Natural killer cell treated with Interleukin-12 subunit alpha and Interleukin-12 subunit beta and Interleukin-15 and Interleukin-18, amount 100 ng/mL, for 72 hours (primary cell): ENCODE data around the gene IP6K3. TPM values are rescaled to one million over a fixed set of nuclear protein-coding genes. Genes with fewer than 3 reads are reported as not detected.

Source experiments
- ATAC-seq, 2 donors: fragments of 150-1000 bp; cut with Tn5 transposase in 1 of 2; sonication (Bioruptor Pico), chemical (Tn5 transposase) in 1 of 2; 2 replicates each; pipeline ENCODE4 v1.10.0; 2021
- DNase-seq: peaks from one replicate; pipeline ENCODE4 v3.0.0; 2022; ENCODE audit warnings: low spot score
- H3K27ac Mint-ChIP-seq, 2 donors: 1 replicate in 1 of 2; 2 replicates in 1 of 2; pipeline ENCODE4 v1.8.0; 2022; ENCODE audit warnings: mixed read lengths in 2 of 2, mild to moderate bottlenecking in 1 of 2, moderate library complexity in 1 of 2
- H3K27me3 Mint-ChIP-seq, 2 donors: 1 replicate in 1 of 2; 2 replicates in 1 of 2; pipeline ENCODE4 v1.8.0; 2022; ENCODE audit warnings: mixed read lengths in 2 of 2
- H3K36me3 Mint-ChIP-seq: one replicate; pipeline ENCODE4 v1.8.0; 2022; ENCODE audit warnings: mixed read lengths
- H3K4me1 Mint-ChIP-seq, 2 donors: 1 replicate in 1 of 2; 2 replicates in 1 of 2; pipeline ENCODE4 v1.8.0; 2022; ENCODE audit warnings: low read depth in 2 of 2, mixed read lengths in 2 of 2, mild to moderate bottlenecking in 1 of 2
- H3K4me3 Mint-ChIP-seq: one replicate; pipeline ENCODE4 v1.8.0; 2022; ENCODE audit warnings: mixed read lengths
- H3K9me3 Mint-ChIP-seq: 2 replicates; pipeline ENCODE4 v1.8.0; 2022; ENCODE audit warnings: mixed read lengths
- total RNA-seq, 2 donors: library from RNA; stranded (reverse); gene quantifications; one replicate each; pipeline ENCODE4 v1.2.3, GENCODE V29; 2022

IP6K3 gene
- total RNA-seq, 2 donors from 2014 or later: not detected

DNA sequence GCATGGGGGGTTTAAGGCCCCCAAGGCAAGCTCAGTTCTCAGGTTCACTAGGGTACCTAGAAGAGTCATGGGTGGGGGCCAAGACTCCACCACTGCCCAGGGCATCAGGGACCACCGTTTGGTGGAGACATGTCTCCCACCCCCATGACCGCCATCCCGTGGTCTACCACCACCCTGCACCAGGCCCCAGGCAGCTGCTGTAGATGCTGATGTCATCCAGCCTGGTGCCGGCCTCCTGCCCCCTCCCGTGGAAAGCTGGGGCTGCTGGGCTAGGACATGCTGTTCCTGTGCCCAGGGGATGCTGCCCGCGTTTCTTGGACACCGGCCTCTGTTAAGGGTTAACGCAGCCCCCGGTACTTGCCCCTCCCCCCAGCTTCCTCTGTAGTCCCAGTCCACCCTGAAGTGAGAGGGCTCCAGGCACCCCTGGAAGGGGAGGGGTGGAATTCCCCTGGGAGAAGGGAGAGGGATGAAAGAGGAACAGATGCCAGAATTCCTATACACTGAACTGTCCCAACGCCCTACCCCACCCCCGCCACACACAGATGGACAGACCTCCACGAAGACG is 587 bp downstream of the IP6K3 start:
- Mint-ChIP-seq H3K4me1 (peaks cover 0 to 3% of the 10 kb centered on the region in 2 donors), H3K4me3 (no peak overlapping the region), H3K27me3 (peaks cover 8 to 19% of the 10 kb centered on the region in 2 donors), H3K36me3 (no peaks in the 10 kb centered on the region), H3K9me3 (no peaks in the 10 kb centered on the region), H3K27ac (no peak overlapping the region)
- DNase-seq (no peak), ATAC-seq (no peak)

DNA sequence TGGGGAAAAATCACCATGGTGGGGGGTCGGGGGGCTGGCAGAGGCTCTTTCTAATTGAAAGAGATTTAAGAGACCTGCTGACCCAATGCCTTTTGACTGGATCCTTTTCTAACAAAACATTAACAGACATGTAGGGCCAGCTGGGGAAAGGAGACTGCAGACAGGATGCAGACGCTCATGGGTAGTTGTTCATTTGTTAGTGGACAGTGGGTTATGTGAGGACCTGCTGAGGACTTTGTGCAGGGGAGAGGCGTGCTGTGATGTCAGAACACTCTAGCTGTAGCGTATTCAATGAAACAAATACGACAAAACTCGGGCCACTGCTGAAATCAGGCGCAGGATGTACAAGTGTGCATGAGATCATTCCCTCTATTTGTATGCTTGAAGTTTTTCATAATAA is 1.2 kb downstream of the IP6K3 start:
- Mint-ChIP-seq H3K27ac (no peak overlapping the region), H3K9me3 (no peaks in the 10 kb centered on the region), H3K4me3 (no peak overlapping the region), H3K4me1 (peaks cover 0 to 3% of the 10 kb centered on the region in 2 donors), H3K36me3 (no peaks in the 10 kb centered on the region), H3K27me3 (peaks cover 8 to 19% of the 10 kb centered on the region in 2 donors)
- ATAC-seq (no peak), DNase-seq (no peak)

GRCh38 chr6:33744895-33745546 is 1.7 kb downstream of the IP6K3 start:
- Mint-ChIP-seq H3K27me3 (peaks cover 8 to 19% of the 10 kb centered on the region in 2 donors), H3K4me1 (peaks cover 0 to 3% of the 10 kb centered on the region in 2 donors), H3K27ac (no peak overlapping the region), H3K36me3 (no peaks in the 10 kb centered on the region), H3K9me3 (no peaks in the 10 kb centered on the region), H3K4me3 (no peak overlapping the region)
- DNase-seq (no peak), ATAC-seq (no peak)

DNA sequence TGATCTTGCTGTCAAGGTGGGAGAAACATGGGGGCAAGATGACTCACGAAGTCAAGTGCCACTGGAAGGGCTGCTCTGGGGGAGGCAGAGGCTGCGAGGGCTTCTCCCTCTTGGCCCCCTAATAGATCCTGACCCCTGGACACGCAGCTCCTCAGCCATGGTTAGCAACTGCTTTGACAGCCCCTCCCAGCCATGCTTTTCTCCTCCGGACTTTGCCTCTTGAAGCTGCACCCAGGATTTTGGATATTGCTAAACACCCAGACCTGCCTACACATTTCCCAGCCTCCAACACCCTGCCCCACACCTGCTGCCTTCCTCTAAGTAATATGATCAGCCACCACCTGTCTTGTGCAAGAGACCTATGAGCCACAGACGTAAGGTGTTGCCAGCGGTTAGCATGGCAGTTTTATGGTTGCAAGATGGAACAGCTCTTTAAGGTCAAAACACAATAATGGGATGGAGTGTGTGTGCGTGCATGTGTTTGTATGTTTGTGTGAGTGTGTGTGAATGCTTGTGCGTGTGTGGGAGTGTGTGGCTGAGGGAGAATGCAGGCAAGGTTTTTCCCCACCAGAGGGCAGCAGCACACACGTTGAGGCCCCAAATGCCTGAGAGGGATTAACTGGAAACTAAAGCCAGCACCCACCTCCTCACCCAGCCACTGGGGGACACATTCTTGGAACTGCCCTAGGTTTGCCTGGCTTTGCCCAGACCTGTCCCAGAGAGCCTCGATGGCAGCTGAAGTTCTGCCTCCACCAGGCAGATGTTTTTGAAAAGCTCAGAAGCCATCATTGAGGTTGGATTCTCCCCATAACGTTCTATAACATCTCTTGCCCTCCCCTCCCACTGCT is 2.5 kb downstream of the IP6K3 start:
- Mint-ChIP-seq H3K4me1 (peaks cover 0 to 3% of the 10 kb centered on the region in 2 donors), H3K27ac (no peak overlapping the region), H3K4me3 (no peak overlapping the region), H3K9me3 (no peaks in the 10 kb centered on the region), H3K36me3 (no peaks in the 10 kb centered on the region), H3K27me3 (peaks cover 8 to 19% of the 10 kb centered on the region in 2 donors)
- peak; percentile 61 to 62 for ATAC-seq
- peak; percentile 83 for DNase-seq

DNA sequence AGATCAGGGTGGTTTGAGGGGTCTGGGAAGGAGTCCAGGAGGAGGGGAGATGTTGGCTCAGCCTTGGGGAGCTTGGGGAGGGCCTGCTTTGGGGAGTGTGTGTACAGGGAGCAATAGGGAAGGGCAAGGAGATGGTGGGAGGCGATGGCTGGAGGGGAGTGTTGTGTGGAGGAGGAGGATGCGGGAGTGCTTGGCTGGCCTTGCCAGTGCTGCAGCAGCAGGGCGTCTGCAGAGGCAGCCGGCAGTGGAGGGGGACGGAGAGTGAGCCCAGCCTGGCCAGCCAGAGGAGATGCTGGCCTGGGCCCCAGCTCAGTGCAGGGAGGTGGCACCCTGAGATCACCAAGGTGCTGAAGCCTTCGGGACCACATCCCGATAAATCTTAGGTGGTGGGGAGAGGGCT is 3.9 kb downstream of the IP6K3 start:
- peaks cover 8 to 19% of the 10 kb centered on the region in 2 donors for H3K27me3 Mint-ChIP-seq
- H3K9me3 Mint-ChIP-seq: no peaks in the 10 kb centered on the region
- H3K36me3 Mint-ChIP-seq: no peaks in the 10 kb centered on the region
- ATAC-seq (no peak), DNase-seq (no peak)
- H3K27ac Mint-ChIP-seq: no peak overlapping the region
- H3K4me3 Mint-ChIP-seq: no peak overlapping the region
- H3K4me1 Mint-ChIP-seq: peaks cover 0 to 3% of the 10 kb centered on the region in 2 donors

DNA sequence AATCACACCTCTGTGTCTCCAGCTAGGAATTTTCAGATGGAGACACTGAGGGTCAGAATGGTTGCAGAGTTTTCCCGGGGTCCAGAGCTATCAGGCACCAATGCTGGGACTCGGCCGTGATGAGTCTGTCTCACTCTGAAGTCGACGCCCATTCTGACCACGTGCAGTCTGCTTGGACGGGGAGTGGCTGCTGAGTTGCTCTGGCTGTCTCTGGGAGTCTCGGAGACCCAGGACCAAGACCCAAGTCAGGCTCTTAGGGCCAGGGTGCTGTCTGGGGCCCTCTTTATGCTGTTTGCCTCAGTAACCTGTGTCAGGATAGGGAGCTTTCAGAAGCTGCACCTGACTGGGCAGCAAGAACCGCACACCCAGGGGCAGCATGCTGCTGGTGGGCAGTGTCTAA is 4.6 kb downstream of the IP6K3 start:
- Mint-ChIP-seq H3K4me3 (no peak overlapping the region), H3K4me1 (peaks cover 0 to 3% of the 10 kb centered on the region in 2 donors), H3K27me3 (peaks cover 8 to 13% of the 10 kb centered on the region in 2 donors), H3K36me3 (no peaks in the 10 kb centered on the region), H3K9me3 (no peaks in the 10 kb centered on the region), H3K27ac (no peak overlapping the region)
- ATAC-seq (no peak), DNase-seq (no peak)

DNA sequence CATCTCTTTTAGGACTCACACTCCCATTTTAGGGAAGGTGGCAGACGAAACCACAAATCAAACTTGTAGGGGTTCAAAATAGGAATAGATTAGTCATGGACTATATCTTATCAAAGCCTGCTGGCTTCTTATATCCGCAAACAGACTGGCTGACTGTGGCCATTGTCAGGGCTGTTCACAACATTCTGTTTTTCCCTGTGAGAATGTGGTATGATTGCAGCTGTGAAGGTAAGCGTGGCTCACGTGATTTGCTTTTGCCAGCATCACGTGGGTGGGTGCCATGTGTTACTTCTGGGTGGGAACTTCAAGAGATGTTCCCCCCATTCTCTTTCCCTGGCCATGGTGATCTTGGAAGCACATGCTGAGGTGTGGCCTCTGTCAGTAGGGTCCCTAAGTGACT is 5.9 kb downstream of the IP6K3 start:
- H3K4me3 Mint-ChIP-seq: no peak overlapping the region
- DNase-seq: no peak
- no peak for ATAC-seq
- no peaks in the 10 kb centered on the region for H3K36me3 Mint-ChIP-seq
- no peak overlapping the region for H3K27ac Mint-ChIP-seq
- H3K27me3 Mint-ChIP-seq: peaks cover 8 to 13% of the 10 kb centered on the region in 2 donors
- peaks cover 0 to 3% of the 10 kb centered on the region in 2 donors for H3K4me1 Mint-ChIP-seq
- no peaks in the 10 kb centered on the region for H3K9me3 Mint-ChIP-seq

GRCh38 chr6:33740204-33740608 is 6.5 kb downstream of the IP6K3 start:
- Mint-ChIP-seq H3K27ac (no peak overlapping the region), H3K4me1 (peaks cover 0 to 3% of the 10 kb centered on the region in 2 donors), H3K36me3 (no peaks in the 10 kb centered on the region), H3K9me3 (no peaks in the 10 kb centered on the region), H3K27me3 (peaks cover 8 to 13% of the 10 kb centered on the region in 2 donors), H3K4me3 (no peak overlapping the region)
- ATAC-seq (no peak), DNase-seq (no peak)

DNA sequence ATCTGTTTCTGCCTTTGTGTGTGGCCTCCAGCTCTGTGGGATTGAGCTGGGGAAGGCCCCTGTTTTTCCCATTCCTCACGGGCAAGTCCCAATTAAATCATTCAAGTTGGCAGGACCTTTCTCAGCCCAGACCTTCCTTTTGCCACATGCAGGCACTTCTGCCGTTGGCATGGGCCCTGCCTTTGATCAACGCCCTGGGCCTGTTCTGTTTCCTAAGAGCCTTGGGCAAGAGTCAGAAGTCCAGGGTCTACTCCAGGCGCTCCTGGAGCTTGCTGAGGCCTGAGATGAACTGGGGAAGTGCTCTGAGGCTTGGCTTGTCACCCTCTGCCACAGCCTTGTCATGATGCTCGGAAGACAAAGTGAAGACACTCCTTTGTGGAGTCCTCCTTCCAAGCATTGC is 7.1 kb downstream of the IP6K3 start:
- ATAC-seq (no peak), DNase-seq (no peak)
- Mint-ChIP-seq H3K4me1 (peaks cover 0 to 3% of the 10 kb centered on the region in 2 donors), H3K27ac (no peak overlapping the region), H3K4me3 (no peak overlapping the region), H3K36me3 (no peaks in the 10 kb centered on the region), H3K27me3 (peaks cover 8 to 13% of the 10 kb centered on the region in 2 donors), H3K9me3 (no peaks in the 10 kb centered on the region)

GRCh38 chr6:33738879-33739278 is 7.8 kb downstream of the IP6K3 start:
- DNase-seq (no peak), ATAC-seq (no peak)
- H3K9me3 Mint-ChIP-seq: no peaks in the 10 kb centered on the region

DNA sequence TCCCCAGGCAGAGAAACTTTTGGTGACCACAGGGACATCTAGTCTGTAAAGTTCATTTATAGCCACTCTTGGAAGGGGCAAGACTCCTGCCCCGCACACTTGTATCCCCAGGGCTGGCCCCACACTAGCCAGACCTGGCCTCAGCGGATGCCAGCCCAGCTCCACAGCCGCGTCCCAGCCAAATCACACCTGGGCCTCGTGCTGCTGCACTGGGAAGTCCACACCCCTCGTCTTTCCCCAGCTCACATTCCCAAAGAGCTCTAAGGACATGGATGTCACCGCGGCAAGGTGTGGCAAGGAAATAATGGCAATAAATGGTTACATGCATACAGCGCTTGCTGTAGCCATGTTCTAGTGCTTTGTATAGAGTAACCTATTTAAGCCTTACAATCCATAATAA is 8.6 kb downstream of the IP6K3 start:
- H3K27ac Mint-ChIP-seq: no peak overlapping the region
- no peaks in the 10 kb centered on the region for H3K36me3 Mint-ChIP-seq
- no peaks in the 10 kb centered on the region for H3K4me1 Mint-ChIP-seq
- DNase-seq (no peak), ATAC-seq (no peak)
- H3K27me3 Mint-ChIP-seq: peaks cover 8 to 9% of the 10 kb centered on the region in 2 donors
- H3K9me3 Mint-ChIP-seq: no peaks in the 10 kb centered on the region
- no peak overlapping the region for H3K4me3 Mint-ChIP-seq

More at GRCh38 chr6:33738879-33739278, 7.8 kb downstream of the IP6K3 start:
- Mint-ChIP-seq H3K36me3 (no peaks in the 10 kb centered on the region), H3K4me1 (no peaks in the 10 kb centered on the region), H3K4me3 (no peak overlapping the region), H3K27me3 (peaks cover 8 to 9% of the 10 kb centered on the region in 2 donors), H3K27ac (no peak overlapping the region)

DNA sequence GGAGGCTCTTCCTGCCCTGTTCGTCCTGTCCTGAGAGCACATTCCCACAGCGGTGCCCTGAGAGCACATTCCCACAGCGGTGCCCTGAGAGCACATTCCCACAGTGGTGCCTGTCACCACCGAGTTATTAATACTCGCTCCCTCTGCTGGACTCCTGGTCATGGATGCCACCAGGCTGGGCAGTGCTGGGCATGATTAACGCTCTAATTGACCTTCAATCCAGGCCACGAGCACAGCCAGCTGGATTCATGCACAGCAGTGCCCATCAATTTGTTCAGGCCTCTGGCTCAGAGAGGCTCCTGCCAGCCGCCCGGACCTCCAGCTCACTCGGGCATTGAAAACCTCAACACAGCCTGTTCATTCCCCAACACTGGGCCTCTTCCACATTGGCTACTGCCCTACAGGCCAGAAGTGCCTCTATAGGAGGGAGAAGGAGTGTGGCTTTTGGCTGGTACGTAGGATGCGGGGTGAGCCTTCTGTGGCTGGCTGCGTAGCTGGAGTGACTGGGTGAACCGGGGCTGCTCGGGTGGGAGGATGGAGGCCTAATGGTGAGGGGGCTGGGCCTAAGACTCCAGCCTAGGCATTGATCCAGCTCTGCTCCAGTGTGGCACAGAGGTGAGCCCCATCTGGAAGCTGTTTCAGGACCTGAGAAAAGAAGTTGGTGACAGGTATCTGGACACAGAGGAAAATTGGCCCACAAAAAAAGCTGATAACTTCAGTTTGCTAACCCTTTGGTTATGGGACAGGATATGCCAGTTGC is 9.3 kb downstream of the IP6K3 start:
- Mint-ChIP-seq H3K4me1 (no peaks in the 10 kb centered on the region), H3K36me3 (no peaks in the 10 kb centered on the region), H3K27ac (no peak overlapping the region), H3K27me3 (peaks cover 3% of the 10 kb centered on the region in 2 donors), H3K9me3 (no peaks in the 10 kb centered on the region), H3K4me3 (no peak overlapping the region)
- ATAC-seq: no peak
- DNase-seq: no peak

GRCh38 chr6:33735216-33735615 is 11.5 kb downstream of the IP6K3 start:
- Mint-ChIP-seq H3K27me3 (peaks cover 0 to 5% of the 10 kb centered on the region in 2 donors), H3K4me1 (no peaks in the 10 kb centered on the region), H3K4me3 (no peak overlapping the region), H3K9me3 (no peaks in the 10 kb centered on the region), H3K27ac (no peak overlapping the region), H3K36me3 (no peaks in the 10 kb centered on the region)
- DNase-seq (no peak), ATAC-seq (no peak)
